HUES6 (cell line): ENCODE measurements around the gene PARD3.

ENCODE experiments used
- H3K27ac ChIP-seq: 2 replicates; pipeline ENCODE4 v1.7.0; 2013; ENCODE audit warnings: low read depth, mild to moderate bottlenecking, low read length, inconsistent platforms
- H3K27me3 ChIP-seq: 2 replicates; pipeline ENCODE4 v1.6.1; 2013; ENCODE audit warnings: low read length; ENCODE audit not compliant: control insufficient read depth, insufficient read depth
- H3K36me3 ChIP-seq: 2 replicates; pipeline ENCODE4 v1.6.1; 2013; ENCODE audit warnings: low read length; ENCODE audit not compliant: control insufficient read depth, insufficient read depth
- H3K4me1 ChIP-seq: 2 replicates; pipeline ENCODE4 v1.6.1; 2013; ENCODE audit warnings: low read length; ENCODE audit not compliant: control insufficient read depth, insufficient read depth
- H3K4me3 ChIP-seq: 2 replicates; pipeline ENCODE4 v1.5.1; 2013; ENCODE audit warnings: low read depth, low read length
- H3K9ac ChIP-seq: one replicate; pipeline ENCODE4 v1.6.1; 2013; ENCODE audit warnings: mild to moderate bottlenecking, low read length
- H3K9me3 ChIP-seq: 2 replicates; pipeline ENCODE4 v1.6.1; 2013; ENCODE audit warnings: low read depth, low read length; ENCODE audit not compliant: control insufficient read depth, insufficient read depth

PARD3 gene

GRCh38 chr10:34183016-34183796, 631.9 kb downstream of the PARD3 start:
- no peak overlapping the region for H3K4me3 ChIP-seq
- H3K4me1 ChIP-seq = peaks cover 86% of the 10 kb centered on the region
- no peaks in the 10 kb centered on the region for H3K9me3 ChIP-seq
- no peak overlapping the region for H3K9ac ChIP-seq
- no peaks in the 10 kb centered on the region for H3K36me3 ChIP-seq
- H3K27me3 ChIP-seq = no peaks in the 10 kb centered on the region; the same call in 1 of the 2 replicates
- no peak overlapping the region for H3K27ac ChIP-seq

DNA sequence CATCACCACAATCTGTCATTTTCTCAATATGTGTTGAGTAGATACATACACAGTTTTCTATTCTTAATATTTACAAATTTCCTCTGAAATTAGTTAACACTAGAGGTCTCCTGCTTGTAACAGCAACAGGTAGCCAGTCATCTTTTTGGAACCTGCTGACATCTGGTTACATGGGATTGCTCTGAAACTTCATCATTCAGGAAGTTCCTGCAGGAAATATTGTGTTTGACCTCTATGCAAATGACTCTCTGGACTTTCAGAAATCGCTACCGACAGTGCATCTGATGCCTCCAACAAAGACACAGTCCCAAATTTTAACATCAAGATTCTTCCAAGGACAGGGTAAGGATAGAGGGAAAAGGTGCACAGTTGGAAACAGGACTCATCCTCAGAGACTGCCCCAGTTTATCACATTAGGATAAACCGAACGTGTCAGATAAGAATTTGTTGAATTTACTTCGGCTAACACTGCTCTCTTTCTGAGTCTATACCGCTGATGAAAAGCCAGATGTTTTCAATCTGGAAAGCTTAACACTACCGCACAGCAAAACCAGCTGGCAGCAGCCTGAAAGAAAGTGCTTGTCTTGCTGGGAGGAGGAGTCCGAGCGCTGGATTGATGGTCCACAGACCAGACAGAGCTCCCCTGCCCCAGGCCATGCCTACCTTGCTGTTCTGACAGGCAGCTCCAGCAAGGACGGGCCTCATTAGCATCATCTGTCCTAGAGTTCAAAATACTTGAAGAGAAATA, 633.4 kb downstream of the PARD3 start:
- no peak overlapping the region for H3K4me3 ChIP-seq
- no peak overlapping the region for H3K9ac ChIP-seq
- peaks cover 84% of the 10 kb centered on the region for H3K4me1 ChIP-seq
- H3K9me3 ChIP-seq = no peaks in the 10 kb centered on the region
- no peak overlapping the region for H3K27ac ChIP-seq
- H3K36me3 ChIP-seq = no peaks in the 10 kb centered on the region
- no peaks in the 10 kb centered on the region; the same call in 1 of the 2 replicates for H3K27me3 ChIP-seq

DNA sequence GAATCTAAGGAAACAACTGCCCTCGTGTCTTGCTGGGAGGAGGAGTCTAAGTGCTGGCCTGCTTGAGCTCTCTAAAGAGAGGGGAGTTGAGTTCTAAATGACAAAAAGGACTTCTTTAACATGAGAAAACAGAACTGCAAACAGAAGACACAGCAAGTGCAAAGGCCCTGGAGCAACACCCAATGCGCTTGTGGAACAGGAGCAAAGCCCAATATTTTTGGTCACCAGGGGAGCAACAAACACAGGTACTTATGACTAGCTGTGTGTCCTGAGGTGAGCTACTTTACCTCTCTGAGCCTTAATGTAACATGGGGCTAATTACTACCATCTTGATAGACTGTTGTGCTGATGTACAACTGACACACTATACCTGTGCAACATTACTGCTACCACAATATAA, 634.3 kb downstream of the PARD3 start:
- Histone ChIP-seq H3K27me3 (no peaks in the 10 kb centered on the region; the same call in 1 of the 2 replicates), H3K27ac (no peak overlapping the region), H3K4me3 (no peak overlapping the region), H3K9me3 (no peaks in the 10 kb centered on the region), H3K4me1 (peaks cover 80% of the 10 kb centered on the region), H3K36me3 (no peaks in the 10 kb centered on the region), H3K9ac (no peak overlapping the region)

DNA sequence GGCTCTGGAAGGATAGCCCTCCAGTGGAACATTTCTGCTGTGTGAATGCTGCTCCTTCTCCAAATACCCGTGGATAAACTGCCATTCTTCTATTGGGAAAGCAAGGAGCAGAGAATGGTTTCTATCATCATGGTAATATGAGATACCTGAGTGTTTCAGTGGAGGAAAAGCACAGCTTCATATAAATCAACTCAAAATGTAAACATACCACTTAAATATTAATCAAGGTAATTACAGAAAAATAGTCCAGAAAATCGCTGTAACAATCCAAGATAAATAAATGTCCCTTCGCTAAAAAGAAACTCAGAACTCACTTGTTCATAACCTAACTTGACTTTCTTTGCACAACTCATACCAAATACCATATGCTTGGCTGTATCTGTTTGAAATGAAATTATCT, 635.8 kb downstream of the PARD3 start:
- peaks cover 67% of the 10 kb centered on the region for H3K4me1 ChIP-seq
- no peak overlapping the region for H3K27ac ChIP-seq
- no peaks in the 10 kb centered on the region; the same call in 1 of the 2 replicates for H3K27me3 ChIP-seq
- no peaks in the 10 kb centered on the region for H3K36me3 ChIP-seq
- no peak overlapping the region for H3K9ac ChIP-seq
- H3K9me3 ChIP-seq = no peaks in the 10 kb centered on the region
- no peak overlapping the region for H3K4me3 ChIP-seq

- H3K9me3 ChIP-seq = no peaks in the 10 kb centered on the region
- H3K9ac ChIP-seq = no peak overlapping the region
- H3K4me1 ChIP-seq = peaks cover 62% of the 10 kb centered on the region
- no peaks in the 10 kb centered on the region; the same call in 1 of the 2 replicates for H3K27me3 ChIP-seq
- no peaks in the 10 kb centered on the region for H3K36me3 ChIP-seq
- peak overlapping the region; percentile 35; the same call in 1 of the 2 replicates for H3K27ac ChIP-seq
- no peak overlapping the region for H3K4me3 ChIP-seq
Observed at GRCh38 chr10:34178756-34179155, 636.3 kb downstream of the PARD3 start.

DNA sequence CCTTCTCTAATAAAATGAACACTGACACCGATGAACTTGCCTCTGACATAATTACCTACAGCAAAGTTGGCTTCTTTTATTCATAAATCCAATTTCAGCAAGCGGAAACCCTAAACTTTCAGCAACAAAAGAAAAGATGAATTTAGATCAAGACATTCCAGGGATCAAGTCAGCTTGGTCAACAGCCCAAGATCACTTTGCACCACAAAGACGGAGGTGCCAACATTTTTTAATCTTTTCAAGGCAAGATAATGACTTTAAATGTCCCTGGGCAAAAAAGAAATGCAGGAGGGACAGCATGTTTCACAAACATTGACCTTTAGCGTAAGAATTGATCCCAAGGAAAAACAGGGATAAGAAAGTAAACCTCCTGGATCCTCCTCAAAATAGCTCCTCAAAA, 636.9 kb downstream of the PARD3 start:
- H3K9ac ChIP-seq = no peak overlapping the region
- H3K27ac ChIP-seq = peak overlapping the region; percentile 35; the same call in 1 of the 2 replicates
- H3K9me3 ChIP-seq = no peaks in the 10 kb centered on the region
- no peaks in the 10 kb centered on the region for H3K36me3 ChIP-seq
- no peak overlapping the region for H3K4me3 ChIP-seq
- H3K4me1 ChIP-seq = peaks cover 56% of the 10 kb centered on the region
- H3K27me3 ChIP-seq = no peaks in the 10 kb centered on the region; the same call in 1 of the 2 replicates

DNA sequence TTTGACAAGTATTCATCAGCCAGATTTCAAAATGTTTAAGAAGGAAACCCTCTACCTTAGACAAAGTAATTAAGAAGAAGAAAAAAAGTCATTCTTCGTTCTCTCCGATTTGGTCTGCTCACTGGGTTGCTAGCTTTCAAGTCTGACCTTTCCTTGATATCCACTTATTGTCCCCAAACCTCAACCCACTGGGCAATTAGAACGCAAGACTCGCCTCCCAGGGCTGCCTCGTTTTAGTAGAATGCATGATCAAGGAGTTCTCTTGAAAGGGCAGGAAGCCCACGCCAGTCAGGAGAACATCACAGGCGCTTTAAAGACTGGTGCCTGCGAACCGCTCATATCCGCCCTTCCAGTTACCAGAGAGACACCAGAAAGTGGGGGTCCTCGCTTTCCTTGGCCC, 637.7 kb downstream of the PARD3 start:
- Histone ChIP-seq H3K27ac (no peak overlapping the region), H3K4me3 (no peak overlapping the region), H3K36me3 (no peaks in the 10 kb centered on the region), H3K27me3 (no peaks in the 10 kb centered on the region; the same call in 1 of the 2 replicates), H3K9me3 (no peaks in the 10 kb centered on the region), H3K9ac (no peak overlapping the region), H3K4me1 (peaks cover 53% of the 10 kb centered on the region)

DNA sequence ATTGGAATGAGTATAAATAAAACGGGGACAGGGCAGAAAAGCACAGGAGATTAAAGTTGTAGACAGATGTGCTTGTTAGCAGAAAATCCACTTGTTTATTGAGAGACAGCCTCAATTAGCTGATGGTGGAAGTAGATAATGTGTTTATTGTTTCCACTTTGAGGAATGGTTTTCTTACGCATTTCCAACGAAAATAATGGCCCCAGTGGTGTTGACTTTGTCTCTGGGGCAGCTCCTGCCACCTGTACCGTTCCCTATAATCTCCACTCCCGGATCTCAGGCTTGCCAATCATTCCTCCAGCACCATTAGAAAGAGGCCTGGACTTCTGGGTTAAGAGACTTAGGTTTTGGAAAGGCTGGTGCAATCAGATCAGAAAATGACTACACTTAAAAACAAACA, 638.7 kb downstream of the PARD3 start:
- Histone ChIP-seq H3K4me1 (peaks cover 44% of the 10 kb centered on the region), H3K27ac (no peak overlapping the region), H3K9me3 (no peaks in the 10 kb centered on the region; the same call in 1 of the 2 replicates), H3K9ac (no peak overlapping the region), H3K27me3 (no peaks in the 10 kb centered on the region; the same call in 1 of the 2 replicates), H3K36me3 (no peaks in the 10 kb centered on the region), H3K4me3 (no peak overlapping the region)

DNA sequence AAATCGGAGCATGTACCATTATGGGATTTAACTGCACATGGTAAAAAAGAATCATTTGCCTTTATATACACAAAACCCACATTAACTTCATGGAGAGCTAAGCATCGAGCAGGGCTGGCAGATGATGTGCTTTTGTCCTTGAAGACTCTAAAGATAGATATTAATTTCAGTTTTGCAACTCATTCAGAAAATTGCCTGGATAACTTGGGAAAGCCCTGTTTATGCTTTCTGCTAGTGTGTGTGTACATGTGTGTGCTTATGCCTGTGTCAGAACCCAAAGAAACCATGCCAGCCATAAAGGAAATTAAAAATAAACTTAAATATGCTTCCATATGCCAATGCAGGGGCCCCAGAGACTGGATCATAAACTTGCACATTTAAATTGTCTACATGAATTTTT, 640.0 kb downstream of the PARD3 start:
- H3K9ac ChIP-seq = no peak overlapping the region
- H3K36me3 ChIP-seq = no peaks in the 10 kb centered on the region
- H3K27me3 ChIP-seq = no peaks in the 10 kb centered on the region; the same call in 1 of the 2 replicates
- H3K4me3 ChIP-seq = no peak overlapping the region
- H3K27ac ChIP-seq = no peak overlapping the region
- H3K4me1 ChIP-seq = peaks cover 39% of the 10 kb centered on the region
- H3K9me3 ChIP-seq = peaks cover 5% of the 10 kb centered on the region; the same call in 1 of the 2 replicates

DNA sequence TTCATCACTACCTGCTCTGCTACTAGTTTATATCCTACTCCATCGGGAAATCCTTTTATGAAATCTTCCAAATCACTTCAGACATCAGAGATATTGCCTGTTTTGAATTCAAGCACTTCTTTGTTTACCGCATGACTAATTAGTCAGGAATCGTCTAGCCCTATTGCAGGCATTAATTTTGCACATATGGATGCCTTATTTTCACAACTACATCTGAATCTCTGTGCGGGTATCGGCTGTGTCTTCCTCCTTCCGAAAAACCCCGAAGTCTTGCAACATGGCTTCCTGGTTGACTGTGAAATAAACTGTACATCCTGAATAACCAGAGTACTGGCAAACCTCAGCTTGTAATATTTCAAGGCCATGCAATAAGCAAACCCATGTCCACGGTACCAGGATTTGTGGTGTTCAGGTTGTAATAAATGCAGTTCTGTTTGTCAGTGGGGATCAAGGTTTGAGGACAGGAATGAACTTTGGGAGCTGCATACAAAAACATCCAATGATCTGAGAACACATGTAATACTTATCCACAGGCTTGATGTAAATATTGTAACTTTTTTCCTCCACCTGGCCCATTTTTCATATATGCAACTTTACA, 642.1 kb downstream of the PARD3 start:
- Histone ChIP-seq H3K36me3 (no peaks in the 10 kb centered on the region), H3K27ac (no peak overlapping the region), H3K9ac (no peak overlapping the region), H3K9me3 (peaks cover 7% of the 10 kb centered on the region; the same call in 1 of the 2 replicates), H3K4me3 (no peak overlapping the region), H3K4me1 (peaks cover 23% of the 10 kb centered on the region), H3K27me3 (no peaks in the 10 kb centered on the region)
